LHCN-M2 (cell line): ENCODE measurements around the gene TMCC3. TPM values are rescaled to one million over a fixed set of nuclear protein-coding genes. Genes with fewer than 3 reads are reported as not detected.
"Not testable (repeated sequence)": the region's sequence is repeated elsewhere in the genome, so short reads cannot be mapped to it uniquely, and the experiment has no call there.

Experiments
- DNase-seq: peaks from one replicate; pipeline ENCODE4 v3.0.0-alpha.2; 2012; ENCODE audit warnings: low read depth
- total RNA-seq: library from RNA; depleted of rRNA; stranded (reverse); fragments of >200 nt; gene quantifications from 2 replicates; pipeline ENCODE4 v1.2.3, GENCODE V29; 2014

Gene TMCC3
- total RNA-seq, 1 experiment from 2014 or later = 7.2 TPM

- DNase-seq = no peak
These were observed 13.8 kb downstream of the TMCC3 start for GRCh38 chr12:94636462-94637085.

GRCh38 chr12:94634717-94635116 is 15.6 kb downstream of the TMCC3 start:
- no peak for DNase-seq

- DNase-seq = no peak
These were observed 17.0 kb downstream of the TMCC3 start for GRCh38 chr12:94633401-94633800.

- DNase-seq = no peak
These were observed 19.3 kb downstream of the TMCC3 start for GRCh38 chr12:94631058-94631457.

- DNase-seq = no peak
These were observed 21.4 kb downstream of the TMCC3 start for GRCh38 chr12:94628819-94629472.

GRCh38 chr12:94628369-94628768 is 22.0 kb downstream of the TMCC3 start:
- no peak for DNase-seq

- DNase-seq = no peak
These were observed 24.8 kb downstream of the TMCC3 start for GRCh38 chr12:94625531-94625930.

GRCh38 chr12:94623161-94623920 is 27.0 kb downstream of the TMCC3 start:
- no peak for DNase-seq

GRCh38 chr12:94622475-94622874 is 27.9 kb downstream of the TMCC3 start:
- peak; percentile 5 for DNase-seq

- DNase-seq = peak; percentile 66
These were observed 28.5 kb downstream of the TMCC3 start for GRCh38 chr12:94621662-94622359.

GRCh38 chr12:94620621-94621020 is 29.7 kb downstream of the TMCC3 start:
- DNase-seq = no peak

GRCh38 chr12:94618995-94619695 is 31.2 kb downstream of the TMCC3 start:
- peak; percentile 92 for DNase-seq

GRCh38 chr12:94617101-94617500 is 33.3 kb downstream of the TMCC3 start:
- DNase-seq = no peak

GRCh38 chr12:94616203-94616729 is 34.1 kb downstream of the TMCC3 start:
- peak; percentile 54 for DNase-seq

GRCh38 chr12:94615260-94616181 is 34.8 kb downstream of the TMCC3 start:
- DNase-seq = peak; percentile 97

GRCh38 chr12:94614288-94614721 is 36.1 kb downstream of the TMCC3 start:
- peak; percentile 93 for DNase-seq

- DNase-seq = no peak
These were observed 40.4 kb downstream of the TMCC3 start for GRCh38 chr12:94609917-94610443.

- not testable (repeated sequence) for DNase-seq
These were observed 43.5 kb downstream of the TMCC3 start for GRCh38 chr12:94606810-94607209.

- no peak for DNase-seq
These were observed 46.0 kb downstream of the TMCC3 start for GRCh38 chr12:94604366-94604698.
